Cardiac septum (tissue), 1 donor: ENCODE data around the gene SPINK5. TPM values are rescaled to one million over a fixed set of nuclear protein-coding genes. Genes with fewer than 3 reads are reported as not detected.

Experiments
- DNase-seq: peaks from one replicate; pipeline ENCODE4 v3.0.0-alpha.2; 2020; ENCODE audit warnings: low spot score
- intact Hi-C: fragments of 100-400 bp; cut with DNase I; formaldehyde crosslinking; loops from one replicate; pipeline ENCODE4 v1.14.0; 2022
- total RNA-seq: library from RNA; stranded (reverse); fragmentation: NEBNext Ultra II Directional; extraction: Animal tissue kit (Norgen Biotek cat#: 25700); gene quantifications from one replicate; pipeline ENCODE4 v1.2.1, GENCODE V29; 2021
- donor health status: DM: no; HTN: no; CAD: no.

The SPINK5 gene
- total RNA-seq, 1 donor from 2014 or later: 0.16 TPM

DNA sequence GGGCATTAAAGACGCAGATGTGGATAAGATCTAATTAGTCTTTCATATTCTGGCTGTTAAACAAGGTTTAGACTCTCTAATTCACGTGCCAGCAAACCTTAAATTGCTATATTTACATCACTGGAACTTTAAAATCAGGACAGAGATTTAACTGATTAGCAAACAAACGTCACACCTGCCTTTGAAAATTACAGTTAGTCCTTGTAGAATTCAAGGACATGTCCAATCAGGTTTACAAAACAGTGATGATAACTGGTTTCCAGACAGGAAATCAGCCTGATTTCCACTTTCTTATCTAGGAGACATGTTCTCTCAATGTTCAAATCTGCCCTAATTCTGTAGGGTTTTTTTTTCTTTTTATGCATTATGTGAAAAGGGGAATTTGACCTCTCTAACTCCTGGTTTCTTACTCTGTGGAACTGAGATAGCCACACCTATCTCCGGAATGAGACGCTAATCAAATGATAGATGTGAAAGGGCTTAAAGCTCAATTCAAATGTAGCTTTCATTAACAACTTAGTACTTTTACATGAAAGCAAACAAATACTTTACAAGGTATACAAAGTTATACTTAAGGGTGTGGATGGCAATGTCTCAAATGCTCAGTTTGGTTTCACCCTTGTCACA is 26.5 kb downstream of the SPINK5 start:
- DNase-seq: no peak
- intact Hi-C loops: no loop called here

DNA sequence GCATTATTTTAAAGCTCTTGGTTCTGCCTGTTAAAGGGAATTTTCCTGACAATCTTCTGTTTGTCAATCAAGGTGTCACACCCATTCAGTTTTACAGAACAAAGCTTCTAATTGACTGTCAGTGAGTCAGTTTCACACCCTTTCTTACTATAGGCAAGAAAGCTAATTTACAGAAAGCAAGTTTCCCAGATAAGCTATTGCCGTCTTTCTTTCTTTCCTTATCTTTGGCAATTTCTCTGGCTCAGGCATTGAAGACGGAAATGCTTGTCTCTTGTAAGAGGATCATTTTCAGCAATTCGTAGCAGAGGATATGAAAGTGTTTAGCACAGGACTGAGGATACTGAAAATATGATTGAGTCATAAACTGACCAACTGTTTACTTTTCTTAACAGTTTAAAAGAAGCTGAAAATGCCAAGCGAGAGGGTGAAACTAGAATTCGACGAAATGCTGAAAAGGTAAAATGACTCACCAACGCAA is 27.0 kb downstream of the SPINK5 start:
- DNase-seq: no peak
- intact Hi-C loops: no loop called here

DNA sequence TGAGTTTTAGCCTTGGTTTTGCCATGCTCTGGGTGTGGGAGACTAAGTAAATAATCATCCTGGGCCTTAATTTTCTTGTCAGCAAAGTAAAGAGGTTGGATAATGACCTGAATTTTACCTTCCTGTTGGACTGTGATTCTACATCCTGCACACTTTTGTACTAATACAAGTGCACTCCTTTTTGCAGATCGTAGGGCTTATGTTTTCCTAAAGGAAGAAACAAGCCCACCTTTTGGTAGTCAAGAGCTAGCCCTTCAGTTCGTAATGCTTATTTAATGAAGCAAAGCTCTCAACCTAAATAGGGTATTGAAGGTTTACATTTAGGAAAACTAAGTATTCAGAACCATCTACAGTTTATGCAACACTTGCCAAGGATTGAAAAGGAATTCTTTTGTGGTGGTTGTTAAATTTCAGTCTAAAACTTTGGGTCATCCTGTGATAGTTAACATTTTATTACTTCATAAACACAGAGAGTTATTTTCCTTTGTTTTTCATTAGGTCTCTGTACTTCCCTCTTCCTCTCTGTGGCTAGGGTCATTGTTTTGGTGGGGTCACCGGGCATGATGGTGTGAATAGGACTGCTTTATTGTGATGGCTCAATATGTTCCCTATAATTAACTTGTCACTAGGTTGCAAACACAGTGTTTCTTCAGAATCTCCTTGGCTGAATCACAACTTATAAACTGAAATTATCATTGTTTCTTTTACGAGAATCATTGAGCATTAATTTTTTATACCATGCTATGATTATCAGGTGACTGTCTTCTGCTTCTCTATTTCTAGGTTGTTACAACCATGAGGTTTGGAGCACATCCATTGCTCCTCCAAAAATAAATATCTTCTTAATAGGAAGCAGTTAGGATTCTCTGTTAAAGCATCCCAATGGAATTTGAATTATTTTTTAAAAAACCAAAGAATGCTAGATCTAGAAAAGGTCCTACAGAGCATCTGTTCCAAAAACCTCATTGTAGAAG is 28.5 kb downstream of the SPINK5 start:
- DNase-seq: no peak
- intact Hi-C loops: no loop called here

DNA sequence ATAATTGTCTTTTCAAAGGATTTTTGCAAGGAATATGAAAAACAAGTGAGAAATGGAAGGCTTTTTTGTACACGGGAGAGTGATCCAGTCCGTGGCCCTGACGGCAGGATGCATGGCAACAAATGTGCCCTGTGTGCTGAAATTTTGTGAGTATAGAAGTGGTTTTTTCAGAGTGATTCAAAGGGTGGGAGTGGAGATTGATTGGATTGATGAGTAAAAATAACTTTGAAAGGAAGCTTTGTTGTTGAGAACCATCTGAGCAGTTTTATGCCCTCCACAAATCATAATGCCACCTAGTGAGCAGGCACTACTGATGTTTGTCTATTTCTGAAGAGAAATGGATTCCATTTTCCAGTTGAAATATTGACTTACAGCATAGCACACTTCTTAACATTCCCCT is 30.6 kb downstream of the SPINK5 start:
- no peak for DNase-seq
- intact Hi-C loops: no loop called here

DNA sequence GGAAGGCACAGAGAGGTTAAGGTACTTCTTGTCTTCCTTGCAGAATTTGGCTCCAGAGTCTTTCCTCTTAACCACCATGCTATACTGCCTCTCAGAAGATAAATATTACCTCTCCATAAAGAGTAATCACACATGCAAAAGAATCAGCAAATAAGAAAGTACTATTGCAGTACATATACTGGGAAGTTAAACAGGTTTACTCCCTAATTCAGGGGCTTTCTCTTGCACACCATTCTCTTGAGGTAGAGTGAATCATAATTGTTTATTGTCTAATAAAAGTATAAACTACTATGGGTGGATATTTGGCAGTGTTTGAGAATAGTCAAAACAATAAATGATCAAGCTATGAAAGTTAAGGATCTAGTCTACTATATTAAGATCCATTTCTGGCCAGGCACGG is 40.4 kb downstream of the SPINK5 start:
- intact Hi-C loops: loop anchor here (10.0 kb wide), 1 partner anchor 139 kb away; no protein-coding TSS in a partner anchor

DNA sequence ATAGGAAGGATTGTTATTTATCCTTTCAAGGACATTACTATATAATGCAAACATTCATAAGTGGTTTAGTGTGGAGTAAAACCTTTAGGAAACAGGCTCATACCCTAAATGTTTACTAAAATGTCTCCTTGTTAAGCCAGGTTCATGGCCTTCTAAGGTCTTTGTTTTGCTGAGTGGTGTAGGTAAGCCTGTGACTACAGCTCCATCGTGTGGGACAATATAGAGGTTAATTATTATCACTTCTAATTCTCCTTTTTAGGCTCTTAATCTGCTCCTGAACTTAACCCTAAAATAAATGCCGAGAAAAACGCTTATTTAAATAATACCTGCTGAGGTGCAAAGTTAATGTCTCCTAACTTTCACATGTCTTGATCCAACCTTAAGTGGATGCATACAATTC is 43.8 kb downstream of the SPINK5 start:
- no peak for DNase-seq
- intact Hi-C loops: loop anchor here (10.0 kb wide), 1 partner anchor 143 kb away; no protein-coding TSS in a partner anchor

More for the DNA sequence above, 40.4 kb downstream of the SPINK5 start:
- no peak for DNase-seq

DNA sequence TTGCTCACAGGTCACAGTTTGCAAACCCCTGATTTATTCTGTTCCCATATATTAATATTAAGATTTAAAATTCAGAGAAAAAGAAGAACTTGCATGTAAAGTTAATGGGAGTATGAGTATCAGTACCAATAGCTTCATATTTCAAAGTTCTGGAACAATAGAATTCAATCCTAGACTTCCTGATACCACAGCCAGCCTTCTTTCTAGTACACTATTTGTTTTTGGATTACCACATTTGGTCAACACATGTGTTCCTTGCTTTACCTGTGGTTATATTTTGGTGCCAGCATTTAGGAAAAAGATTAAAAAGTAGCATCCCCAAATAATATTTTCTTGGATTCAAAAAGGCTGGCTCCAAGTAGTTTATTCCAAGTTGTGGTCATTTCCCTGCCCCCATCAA is 49.5 kb downstream of the SPINK5 start:
- DNase-seq: no peak
- intact Hi-C loops: no loop called here

DNA sequence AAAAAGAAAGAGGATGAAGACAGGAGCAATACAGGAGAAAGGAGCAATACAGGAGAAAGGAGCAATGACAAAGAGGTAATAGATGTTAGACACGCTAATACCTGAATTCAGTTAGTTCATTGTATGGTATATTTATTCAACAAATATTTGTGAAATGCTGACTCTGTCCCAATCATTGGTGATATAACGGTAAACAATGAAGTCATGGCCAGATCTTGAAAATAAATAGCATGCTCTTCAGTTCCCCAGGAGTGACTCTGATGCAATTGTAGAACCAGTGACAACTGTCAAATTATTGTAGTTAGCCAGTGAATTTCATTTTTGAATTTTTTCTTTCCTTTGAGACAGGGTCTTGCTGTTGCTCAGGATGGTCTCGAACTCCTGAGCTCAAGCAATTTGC is 56.5 kb downstream of the SPINK5 start:
- no peak for DNase-seq
- intact Hi-C loops: loop anchor here (5.0 kb wide), 1 partner anchor 173 kb away; no protein-coding TSS in a partner anchor

DNA sequence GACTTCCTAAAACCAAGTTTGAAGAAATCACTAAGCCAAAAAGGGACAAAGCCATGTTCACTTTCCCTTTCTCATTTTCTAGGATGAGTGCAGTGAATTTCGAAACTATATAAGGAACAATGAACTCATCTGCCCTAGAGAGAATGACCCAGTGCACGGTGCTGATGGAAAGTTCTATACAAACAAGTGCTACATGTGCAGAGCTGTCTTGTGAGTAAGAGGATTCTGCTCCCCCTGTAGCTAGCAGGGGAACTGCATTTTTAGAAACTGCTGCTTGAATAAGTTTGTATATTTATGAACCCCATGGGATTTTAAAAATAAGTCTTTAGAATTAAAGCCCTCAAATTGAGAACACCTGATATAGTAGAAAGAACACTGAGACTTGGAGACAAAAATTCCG is 61.9 kb downstream of the SPINK5 start:
- intact Hi-C loops: no loop called here

DNA sequence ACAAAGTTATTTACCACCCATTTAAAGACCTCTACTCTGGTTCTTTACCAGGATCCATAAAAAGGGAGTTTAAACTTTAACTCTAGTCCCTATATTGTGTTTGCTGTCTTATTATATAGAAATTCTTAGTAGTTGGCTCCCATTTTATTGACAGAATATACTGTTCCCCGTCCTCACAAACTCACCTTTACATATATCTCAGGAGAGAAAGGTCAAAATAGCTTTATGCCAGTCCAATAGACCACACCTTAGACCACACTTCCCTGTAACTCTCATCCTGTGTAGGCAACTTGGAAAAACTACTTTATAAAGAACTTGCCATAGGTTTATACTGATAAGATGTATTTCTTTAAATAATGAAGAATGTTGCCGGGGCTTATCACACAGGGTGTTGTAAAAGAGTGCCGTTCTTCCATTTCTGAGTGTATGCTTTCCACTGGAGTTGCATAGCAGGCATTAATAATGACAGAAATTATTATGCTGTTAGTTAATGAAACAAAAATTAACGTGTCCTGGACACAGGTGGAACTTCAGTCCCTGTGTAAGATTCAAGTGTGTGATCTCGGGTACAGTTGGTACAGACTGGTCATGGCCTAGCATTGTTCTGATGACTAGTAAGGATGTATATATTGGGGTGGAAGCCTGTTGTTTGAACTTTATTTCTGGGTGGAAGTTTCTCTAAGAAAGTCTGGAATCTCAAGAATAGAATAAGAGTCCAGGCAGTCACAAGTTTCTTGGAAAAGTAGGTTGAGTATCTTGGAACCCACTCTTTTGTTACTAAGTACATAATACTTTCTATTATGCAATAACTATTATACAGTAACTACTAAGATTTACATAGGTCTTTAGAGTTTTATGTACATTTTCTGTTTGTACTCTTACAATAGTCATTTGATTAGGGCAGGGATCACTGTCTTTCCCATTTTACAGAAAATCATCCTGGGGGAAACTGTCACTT is 71.6 kb downstream of the SPINK5 start:
- DNase-seq: no peak
- intact Hi-C loops: no loop called here

More for the DNA sequence above, 61.9 kb downstream of the SPINK5 start:
- no peak for DNase-seq

DNA sequence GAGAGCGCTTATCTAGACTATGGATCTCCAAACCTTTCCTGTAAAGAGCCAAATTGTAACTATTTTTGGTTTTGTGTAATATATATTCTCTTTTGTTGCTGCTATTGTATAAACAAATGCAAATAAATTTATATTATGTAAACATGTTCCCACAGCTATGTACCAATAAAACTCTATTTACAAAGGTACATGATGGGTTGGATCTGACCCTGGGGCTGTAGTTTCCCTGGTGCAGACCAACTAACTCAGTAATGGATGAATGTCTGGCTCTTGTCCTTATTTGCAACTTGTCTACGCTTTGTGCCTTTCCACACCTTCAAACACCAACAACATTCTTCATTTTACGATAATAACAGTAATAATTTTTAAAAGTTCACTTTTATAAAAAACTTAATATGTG is 77.1 kb downstream of the SPINK5 start:
- intact Hi-C loops: no loop called here

DNA sequence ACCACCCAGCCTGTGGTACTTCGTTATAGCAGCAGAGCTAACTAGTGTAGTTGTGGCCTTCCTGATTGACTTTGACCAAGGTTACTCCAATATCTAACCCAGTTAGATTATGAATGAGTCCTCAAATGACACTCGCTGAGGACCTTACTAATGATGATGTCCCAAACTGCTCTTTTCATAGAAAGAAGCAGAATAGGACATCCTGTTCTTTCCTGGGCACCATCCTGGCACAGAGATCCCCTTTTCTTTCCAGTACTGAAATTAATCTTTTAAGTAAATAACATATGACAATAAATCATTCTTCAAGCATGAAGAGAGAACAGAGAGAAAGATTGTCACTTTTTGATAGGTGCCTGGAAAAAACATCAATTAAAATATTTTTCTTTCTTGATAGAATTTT is 77.9 kb downstream of the SPINK5 start:
- intact Hi-C loops: no loop called here
- DNase-seq: no peak

More for the DNA sequence above, 77.1 kb downstream of the SPINK5 start:
- DNase-seq: no peak

DNA sequence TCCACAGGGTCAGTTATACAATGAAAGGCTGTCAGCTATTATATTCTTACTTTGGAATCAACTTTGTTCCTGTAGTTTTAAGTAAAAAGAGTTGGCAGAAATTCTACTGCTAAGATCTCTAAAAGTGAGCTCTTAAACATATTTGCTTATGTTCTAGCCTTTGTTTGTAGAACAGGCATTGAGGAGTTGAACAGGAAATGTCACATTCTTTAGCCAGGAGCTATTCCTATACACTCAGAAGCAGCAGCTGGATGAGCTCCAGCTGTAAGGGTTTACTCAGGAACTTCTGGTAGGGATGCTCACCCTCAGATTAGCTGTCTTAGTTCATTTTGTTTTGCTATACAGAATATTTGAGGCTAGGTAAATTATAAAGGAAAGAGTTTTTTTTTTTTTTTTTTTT is 82.1 kb downstream of the SPINK5 start:
- DNase-seq: no peak
- intact Hi-C loops: no loop called here

DNA sequence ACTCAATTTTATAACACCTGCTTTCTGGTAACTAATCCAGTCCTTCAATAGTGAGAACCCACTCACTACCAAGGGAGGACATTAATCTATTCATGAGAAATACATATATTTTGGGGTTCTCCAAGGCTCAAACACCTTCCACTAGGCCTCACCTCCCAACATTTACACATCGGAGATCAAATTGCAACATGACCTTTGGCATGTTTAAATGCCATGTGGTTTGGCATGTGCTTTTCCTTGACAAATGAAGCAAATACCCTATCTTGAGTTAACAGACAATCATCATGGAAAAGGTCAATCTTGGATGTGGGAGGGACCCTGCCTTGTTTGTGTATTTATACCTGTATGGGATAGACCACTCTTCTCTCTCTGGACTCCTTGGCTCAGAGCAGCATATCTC is 82.7 kb downstream of the SPINK5 start:
- intact Hi-C loops: no loop called here
- no peak for DNase-seq

DNA sequence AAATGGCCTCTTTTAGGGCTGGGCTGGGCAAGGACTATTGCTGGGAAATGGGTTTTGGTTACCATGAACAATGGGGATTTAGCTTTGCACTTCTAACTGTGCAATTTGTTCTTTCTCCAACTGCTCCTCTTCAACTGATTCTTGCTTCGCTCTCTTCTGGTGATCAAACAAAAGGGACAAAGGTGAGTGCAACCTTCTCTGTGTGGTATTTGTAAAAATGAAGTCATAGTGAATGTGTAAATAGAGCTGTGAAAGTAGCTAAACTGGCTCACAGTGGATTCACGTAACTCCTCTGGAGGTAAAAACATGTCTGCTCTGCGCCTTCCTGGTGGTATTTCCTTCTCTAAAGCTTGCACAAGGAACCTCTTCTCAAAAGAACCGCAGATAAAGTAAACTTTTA is 83.6 kb downstream of the SPINK5 start:
- intact Hi-C loops: no loop called here
- DNase-seq: no peak

DNA sequence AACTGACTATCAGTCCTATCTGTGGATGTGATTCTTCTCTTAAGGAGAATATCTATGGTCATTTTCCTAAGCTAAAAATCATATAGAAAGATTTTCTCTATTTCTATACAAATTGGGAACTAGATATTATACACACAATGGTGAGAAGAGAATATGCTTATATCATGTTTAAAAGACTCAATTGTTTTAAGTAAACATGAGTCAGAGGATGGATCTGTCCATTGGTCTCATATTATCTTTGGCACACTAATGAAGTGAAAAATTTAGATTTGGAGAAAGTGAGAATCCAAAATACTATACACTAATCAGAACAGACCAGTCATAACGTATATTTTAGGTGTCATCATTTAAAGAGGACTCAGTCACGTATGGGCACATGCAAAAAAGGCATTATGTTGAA is 88.1 kb downstream of the SPINK5 start:
- intact Hi-C loops: no loop called here
- DNase-seq: no peak

DNA sequence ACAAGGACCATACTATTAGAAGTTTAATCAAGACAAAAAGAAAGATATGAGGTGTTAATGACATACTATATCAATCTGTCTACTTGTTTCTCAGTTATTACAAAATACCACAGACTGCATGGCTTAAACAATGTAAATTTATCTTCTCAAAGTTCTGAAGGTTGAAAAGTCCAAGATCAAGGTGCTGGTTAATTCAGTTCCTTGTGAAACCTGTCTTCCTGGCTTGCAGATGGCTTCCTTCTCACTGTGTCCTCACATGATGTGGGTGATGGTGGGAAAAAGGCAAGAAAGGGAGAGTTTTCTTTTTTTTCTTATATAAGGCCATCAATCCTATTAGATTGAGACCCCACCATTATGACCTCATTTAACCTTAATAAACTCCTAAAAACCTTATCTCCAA is 89.0 kb downstream of the SPINK5 start:
- intact Hi-C loops: no loop called here
- no peak for DNase-seq

DNA sequence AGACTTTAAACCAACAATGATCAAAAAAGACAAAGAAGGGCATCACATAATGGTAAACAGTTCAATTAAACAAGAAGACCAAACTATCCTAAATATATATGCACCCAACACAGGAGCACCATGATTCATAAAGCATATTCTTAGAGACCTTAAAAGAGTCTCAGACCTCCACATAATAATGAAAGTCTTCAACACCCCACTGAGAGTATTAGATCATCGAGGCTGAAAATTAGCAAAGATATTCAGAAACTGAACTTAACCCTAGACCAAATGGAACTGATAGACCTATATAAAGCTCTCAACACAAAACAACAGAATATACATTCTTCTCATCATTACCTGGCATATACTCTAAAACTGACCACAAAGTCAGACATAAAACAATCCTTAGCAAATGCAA is 92.8 kb downstream of the SPINK5 start:
- intact Hi-C loops: no loop called here
- no peak for DNase-seq

DNA sequence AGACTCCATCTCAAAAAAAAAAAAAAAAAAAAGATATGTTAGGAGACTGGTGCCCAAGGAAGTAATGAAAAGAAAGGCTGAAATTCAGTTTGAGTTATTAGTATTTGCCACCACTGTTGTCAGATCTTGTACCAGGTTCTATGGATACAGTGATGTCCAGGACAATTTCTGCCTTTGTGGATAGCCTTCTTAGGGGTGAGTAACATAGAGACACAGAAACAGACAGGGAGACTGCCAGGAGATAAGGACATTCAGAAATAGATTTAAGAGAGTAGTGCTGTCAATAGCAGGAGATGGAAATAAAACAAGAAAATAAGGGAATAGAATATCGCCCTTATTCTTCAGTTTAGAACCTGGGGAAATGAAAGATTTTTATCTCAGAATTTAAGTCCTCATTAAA is 98.3 kb downstream of the SPINK5 start:
- DNase-seq: no peak
- intact Hi-C loops: no loop called here

DNA sequence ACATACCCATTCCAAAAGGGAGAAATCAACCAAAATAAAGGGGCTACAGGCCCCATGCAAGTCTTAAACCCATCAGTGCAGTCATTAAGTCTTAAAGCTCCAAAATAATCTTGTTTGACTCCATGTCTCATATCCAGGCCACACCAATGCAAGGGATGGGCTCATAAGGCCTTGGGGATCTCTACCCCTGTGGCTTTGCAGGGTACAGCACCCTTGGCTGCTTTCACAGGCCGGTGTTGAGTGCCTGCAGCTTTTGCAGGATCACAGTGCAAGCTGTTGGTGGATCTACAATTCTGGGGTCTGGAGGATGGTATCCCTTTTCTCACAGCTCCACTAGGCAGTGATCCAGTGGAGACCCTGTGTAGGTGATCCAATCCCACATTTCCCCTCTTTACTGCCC is 99.6 kb downstream of the SPINK5 start:
- no peak for DNase-seq
- intact Hi-C loops: no loop called here
